Activated CD4-positive, alpha-beta T cell treated with anti-CD3 and anti-CD28 coated beads, Interleukin-2, Interleukin-6, amounts not matched to agents 100 ng/mL and 50 ng/mL, durations not matched to agents 16 hours and 8 hours (primary cell): Measurements from ENCODE around the gene OR1L4.

Experiments
- DNase-seq: peaks from one replicate; pipeline ENCODE4 v3.0.0-alpha.2; 2020

OR1L4 gene, protein sequence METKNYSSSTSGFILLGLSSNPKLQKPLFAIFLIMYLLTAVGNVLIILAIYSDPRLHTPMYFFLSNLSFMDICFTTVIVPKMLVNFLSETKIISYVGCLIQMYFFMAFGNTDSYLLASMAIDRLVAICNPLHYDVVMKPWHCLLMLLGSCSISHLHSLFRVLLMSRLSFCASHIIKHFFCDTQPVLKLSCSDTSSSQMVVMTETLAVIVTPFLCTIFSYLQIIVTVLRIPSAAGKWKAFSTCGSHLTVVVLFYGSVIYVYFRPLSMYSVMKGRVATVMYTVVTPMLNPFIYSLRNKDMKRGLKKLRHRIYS

GRCh38 chr9:122723690-122724089 is at the start of gene OR1L4:
Gene OR1L4, plus strand, starts transcription at chr9:122723990. Its CDS starts 0 bp downstream, at chr9:122723990.
- DNase-seq = no peak

DNA sequence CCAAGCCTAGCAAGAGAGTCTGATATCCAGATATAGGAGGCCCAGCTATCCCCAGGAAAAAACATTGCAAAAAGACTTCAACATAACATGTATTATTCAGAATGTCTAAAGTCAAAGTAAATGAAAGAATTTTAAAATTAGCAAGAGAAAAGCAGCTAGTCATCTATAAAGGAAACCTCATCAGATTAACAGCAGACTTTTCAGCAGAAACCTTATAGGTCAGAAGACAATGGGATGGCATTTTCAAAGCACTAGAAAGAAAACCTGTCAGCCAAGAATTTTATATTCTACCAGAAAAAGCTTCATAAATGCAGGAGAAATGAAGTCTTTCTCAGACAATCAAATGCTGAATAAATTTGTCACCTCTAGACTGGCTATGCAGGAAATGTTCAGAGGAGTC is 38.9 kb upstream of the OR1L4 start:
- no peak for DNase-seq

DNA sequence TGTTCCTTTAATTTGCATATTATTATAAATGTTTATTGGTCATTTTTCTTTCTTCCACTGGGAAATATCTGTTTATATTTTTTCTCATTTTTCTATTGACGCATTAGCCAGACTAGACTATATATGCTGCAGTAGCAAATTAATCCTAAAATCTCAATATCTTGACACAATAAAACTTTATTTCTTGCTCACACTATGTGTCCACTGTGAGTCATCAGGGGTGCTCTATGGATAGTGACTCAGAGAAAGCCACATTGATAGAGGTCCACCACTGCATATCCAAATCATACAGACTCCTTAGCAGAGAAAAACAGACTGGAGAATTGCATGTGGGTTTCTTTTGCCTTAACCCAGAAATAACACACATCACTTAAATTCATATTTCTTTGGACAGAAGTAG is 28.1 kb upstream of the OR1L4 start:
- no peak for DNase-seq

- DNase-seq = no peak
Measured at GRCh38 chr9:122718038-122718437, 5.8 kb upstream of the OR1L4 start.

GRCh38 chr9:122719218-122719617 is 4.6 kb upstream of the OR1L4 start:
- no peak for DNase-seq

- DNase-seq = no peak
Measured at GRCh38 chr9:122742003-122742402, 18.2 kb downstream of the OR1L4 start, which contains the start of gene OR1L6. Gene OR1L6, plus strand, starts transcription at chr9:122742303. Its CDS starts 7,545 bp downstream, at chr9:122749848.

DNA sequence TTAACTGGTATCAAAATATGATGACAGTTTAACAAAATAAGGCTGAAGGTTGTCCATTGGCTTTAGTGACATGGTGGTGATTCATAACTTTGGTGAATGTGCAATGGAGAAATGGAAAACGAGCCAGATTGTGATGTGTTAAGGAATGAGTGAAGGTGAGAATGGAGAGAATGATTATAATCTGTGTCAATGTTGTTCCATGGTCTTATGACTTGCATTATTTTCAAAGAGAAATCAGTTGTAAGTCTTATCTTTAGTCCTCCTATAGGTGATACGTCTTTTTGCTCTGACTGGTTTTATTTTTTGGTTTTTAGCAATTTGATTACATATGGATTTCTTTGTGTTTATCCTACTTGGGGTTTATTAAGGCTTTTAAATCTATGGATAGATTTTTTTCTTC is 31.0 kb downstream of the OR1L4 start:
- no peak for DNase-seq

DNA sequence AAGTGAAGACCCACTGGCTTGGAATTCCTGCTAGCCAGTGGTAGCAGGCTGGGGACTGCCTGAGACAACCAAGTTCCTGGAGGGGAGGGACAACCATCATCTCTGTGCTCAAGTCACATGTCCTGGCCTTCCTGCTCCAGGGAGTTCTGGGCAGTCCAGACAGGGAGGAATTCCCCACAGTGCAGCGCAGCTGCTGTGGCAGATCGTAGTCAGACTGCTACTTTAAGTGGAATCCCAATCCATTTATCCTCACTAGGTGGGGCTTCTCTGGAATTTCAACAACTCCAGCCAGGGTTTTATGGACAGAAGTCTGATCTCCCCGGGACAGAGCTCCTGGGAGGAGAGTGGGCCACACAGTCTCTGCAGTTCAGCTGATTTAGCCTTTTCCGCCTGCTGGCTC is 44.0 kb downstream of the OR1L4 start:
- DNase-seq = no peak
